NOMO-1 (cell line): ENCODE data around the gene EFNB1.

Experiments
- DNase-seq, 2 experiments: peaks; one replicate each; lab custom pipeline; 2025; ENCODE audit not compliant: unreplicated experiment in 2 of 2; lab: John Stamatoyannopoulos, UW

Gene EFNB1

GRCh38 chrX:68880846-68881552 lies 52.2 kb downstream of the EFNB1 start:
- DNase-seq, result no peak

- DNase-seq, result no peak
Measured at GRCh38 chrX:68881911-68882310, 53.1 kb downstream of the EFNB1 start.

- no peak for DNase-seq
Measured at GRCh38 chrX:68883800-68884199, 55.0 kb downstream of the EFNB1 start.

- peak in 1 of 2 experiments; percentile 36 for DNase-seq
Measured at GRCh38 chrX:68889249-68889648, 60.4 kb downstream of the EFNB1 start.
